ENCODE measurements around the gene GPR162.

GPR162 gene, protein sequence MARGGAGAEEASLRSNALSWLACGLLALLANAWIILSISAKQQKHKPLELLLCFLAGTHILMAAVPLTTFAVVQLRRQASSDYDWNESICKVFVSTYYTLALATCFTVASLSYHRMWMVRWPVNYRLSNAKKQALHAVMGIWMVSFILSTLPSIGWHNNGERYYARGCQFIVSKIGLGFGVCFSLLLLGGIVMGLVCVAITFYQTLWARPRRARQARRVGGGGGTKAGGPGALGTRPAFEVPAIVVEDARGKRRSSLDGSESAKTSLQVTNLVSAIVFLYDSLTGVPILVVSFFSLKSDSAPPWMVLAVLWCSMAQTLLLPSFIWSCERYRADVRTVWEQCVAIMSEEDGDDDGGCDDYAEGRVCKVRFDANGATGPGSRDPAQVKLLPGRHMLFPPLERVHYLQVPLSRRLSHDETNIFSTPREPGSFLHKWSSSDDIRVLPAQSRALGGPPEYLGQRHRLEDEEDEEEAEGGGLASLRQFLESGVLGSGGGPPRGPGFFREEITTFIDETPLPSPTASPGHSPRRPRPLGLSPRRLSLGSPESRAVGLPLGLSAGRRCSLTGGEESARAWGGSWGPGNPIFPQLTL

DNA sequence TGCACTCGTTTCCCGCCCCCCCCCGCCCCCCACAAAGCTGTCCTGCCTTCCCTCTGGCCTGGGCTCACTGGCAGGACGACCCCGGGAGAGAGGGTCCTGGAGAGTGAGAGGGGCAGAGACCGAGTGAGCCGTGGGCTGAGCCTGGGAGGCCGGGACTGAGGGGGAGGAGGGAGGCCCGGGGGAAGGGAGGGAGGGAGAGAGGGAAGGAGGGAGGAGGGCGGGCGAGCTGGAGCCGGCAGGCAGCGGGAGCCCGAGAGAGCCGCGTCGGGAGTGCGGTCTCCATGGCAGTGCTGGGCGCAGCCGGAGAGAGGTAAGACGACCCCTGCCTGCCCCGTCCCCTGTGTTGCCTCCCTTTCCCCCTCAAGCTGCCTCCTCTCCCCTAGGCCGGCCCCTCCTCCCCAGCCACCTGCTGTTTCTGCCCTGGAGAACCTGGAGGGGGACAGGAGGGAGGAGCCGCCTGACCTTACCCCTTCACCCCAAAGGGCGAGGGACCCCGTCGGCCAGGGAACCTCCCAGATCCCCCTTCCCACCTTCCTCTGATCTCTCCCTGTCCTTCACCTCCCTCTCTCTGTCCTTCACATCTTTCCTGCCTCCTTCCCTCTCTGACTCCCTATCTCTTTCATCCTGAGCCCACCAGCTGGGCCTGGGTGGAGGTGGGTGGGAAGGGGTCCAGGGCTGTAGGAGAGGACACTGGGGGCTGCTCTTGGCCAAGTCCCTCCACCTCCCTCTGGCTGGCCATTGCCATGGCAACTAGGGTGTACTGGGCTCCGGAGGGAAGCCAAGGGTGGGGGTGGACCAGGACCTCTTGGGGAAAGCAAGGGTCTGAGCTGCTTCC is at the start of gene GPR162:
Gene GPR162 (plus strand): TSS at position 231 of the 835 bp plus-strand sequence. CDS start 2,078 bp downstream, outside the sequence.
- DNase-seq, result peak; percentile 56

DNA sequence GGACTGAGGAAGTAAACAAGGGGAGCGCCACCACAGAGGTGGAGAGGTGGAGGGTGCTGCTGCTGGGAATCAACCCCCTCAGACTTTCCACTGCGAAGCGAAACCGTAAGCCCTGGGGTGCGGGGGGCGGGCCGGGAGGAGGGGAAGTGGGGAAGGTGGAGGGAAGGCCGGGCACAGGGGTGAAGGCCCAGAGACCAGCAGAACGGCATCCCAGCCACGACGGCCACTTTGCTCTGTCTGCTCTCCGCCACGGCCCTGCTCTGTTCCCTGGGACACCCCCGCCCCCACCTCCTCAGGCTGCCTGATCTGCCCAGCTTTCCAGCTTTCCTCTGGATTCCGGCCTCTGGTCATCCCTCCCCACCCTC is 49.3 kb upstream of the GPR162 start, which contains the start of gene LAG3:
Gene LAG3 (plus strand): TSS at position 190 of the 365 bp plus-strand sequence. CDS start 333 bp downstream, outside the sequence.
- DNase-seq, result no peak

DNA sequence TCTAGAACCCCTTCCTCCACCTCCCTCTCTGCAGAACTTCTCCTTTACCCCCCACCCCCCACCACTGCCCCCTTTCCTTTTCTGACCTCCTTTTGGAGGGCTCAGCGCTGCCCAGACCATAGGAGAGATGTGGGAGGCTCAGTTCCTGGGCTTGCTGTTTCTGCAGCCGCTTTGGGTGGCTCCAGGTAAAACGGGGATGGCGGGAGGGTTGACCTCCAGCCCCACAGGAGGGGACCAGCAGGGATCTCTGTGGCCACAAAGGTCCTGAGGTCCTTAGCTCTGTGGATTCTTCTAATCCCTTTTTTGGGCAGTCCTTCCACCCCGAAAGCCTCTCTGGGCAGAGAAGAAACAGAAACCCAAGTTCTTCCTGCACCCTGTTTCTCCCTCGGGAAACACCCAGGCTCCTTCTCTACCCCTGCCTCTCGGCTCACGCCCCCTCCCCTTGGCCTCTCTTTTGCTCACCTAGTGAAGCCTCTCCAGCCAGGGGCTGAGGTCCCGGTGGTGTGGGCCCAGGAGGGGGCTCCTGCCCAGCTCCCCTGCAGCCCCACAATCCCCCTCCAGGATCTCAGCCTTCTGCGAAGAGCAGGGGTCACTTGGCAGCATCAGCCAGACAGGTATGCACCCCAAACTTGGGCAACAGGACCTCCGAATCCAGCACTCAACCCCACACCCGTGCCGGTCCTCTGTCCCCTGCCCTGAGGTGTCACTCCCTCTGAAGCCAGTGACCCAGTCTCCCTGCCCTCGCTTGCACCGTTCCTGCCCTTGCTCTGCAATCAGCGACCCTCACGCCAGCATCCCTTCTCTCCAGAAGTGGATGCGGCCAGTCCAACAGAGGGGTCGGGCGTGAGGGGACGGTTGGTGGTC is 48.7 kb upstream of the GPR162 start:
- no peak for DNase-seq

DNA sequence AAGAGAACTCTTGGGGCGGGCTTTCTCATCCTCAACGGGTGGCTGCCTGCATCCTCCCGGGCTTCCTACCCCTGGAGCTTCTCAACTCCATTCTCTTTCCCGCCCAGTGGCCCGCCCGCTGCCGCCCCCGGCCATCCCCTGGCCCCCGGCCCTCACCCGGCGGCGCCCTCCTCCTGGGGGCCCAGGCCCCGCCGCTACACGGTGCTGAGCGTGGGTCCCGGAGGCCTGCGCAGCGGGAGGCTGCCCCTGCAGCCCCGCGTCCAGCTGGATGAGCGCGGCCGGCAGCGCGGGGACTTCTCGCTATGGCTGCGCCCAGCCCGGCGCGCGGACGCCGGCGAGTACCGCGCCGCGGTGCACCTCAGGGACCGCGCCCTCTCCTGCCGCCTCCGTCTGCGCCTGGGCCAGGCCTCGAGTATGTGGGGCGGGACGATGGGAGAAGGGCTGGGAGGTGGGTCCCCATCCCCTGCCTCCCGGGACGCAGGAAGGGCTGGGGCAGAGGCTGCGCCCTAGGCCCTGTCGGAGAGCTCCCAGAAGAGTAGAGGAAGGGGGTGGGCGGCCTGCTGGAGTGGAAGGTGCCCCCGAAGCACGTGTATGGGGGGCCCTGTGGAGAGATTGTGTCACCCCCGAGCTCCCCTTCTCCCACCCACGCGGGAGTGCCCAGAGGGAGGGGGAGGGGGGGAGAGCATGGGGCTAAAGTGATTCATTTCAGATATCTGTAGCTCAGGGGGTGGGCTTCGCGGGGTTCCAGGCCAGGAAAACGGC is 47.9 kb upstream of the GPR162 start:
- no peak for DNase-seq

DNA sequence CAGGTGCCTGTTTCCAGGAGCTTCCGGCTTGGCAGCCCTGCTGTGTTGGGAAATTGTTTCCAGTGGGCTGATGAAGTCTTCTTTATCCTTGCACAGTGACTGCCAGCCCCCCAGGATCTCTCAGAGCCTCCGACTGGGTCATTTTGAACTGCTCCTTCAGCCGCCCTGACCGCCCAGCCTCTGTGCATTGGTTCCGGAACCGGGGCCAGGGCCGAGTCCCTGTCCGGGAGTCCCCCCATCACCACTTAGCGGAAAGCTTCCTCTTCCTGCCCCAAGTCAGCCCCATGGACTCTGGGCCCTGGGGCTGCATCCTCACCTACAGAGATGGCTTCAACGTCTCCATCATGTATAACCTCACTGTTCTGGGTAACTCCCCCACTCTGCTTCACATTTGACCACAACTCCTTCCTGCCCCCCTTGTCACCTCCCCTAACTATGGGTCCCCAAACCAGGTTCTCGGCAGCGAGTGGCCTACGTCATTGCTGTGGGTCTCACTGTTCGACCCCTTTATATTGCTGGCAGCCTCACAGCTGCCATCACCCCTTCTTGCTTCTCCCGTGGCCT is 47.0 kb upstream of the GPR162 start:
- DNase-seq, result no peak

DNA sequence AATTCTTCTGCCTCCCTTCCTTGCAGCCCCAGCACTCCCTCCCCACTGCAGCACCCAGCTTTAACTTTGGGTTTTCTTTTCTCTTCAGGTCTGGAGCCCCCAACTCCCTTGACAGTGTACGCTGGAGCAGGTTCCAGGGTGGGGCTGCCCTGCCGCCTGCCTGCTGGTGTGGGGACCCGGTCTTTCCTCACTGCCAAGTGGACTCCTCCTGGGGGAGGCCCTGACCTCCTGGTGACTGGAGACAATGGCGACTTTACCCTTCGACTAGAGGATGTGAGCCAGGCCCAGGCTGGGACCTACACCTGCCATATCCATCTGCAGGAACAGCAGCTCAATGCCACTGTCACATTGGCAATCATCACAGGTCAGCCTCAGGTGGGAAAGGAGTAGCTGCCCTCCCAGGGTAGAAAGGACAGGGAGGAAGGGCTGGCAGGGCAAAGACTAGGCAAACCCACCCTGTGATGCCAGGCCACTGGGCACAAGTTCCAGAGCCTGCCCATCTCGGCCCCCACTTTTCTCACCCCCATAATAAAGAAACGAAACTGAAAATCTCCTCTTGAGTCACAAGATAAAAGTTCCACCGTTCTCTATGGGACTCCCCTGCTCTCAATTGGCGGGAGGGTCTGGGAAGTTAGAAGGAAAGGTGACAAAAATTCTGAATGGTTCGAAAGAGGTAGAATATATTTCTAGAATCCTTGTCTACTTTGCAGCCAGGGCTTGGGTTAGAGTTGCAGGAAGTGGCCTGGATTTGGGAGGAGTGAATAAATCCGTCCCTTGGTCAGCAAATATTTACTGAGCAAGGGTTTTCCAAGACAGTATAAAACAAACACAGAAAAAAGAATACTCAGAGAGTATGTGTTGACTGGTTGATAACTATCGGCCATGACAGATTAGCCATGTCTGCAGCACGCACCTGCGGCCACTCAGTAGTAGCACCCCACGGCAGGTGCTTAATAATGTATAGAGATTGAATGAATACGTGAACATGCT is 46.1 kb upstream of the GPR162 start:
- DNase-seq, result no peak

DNA sequence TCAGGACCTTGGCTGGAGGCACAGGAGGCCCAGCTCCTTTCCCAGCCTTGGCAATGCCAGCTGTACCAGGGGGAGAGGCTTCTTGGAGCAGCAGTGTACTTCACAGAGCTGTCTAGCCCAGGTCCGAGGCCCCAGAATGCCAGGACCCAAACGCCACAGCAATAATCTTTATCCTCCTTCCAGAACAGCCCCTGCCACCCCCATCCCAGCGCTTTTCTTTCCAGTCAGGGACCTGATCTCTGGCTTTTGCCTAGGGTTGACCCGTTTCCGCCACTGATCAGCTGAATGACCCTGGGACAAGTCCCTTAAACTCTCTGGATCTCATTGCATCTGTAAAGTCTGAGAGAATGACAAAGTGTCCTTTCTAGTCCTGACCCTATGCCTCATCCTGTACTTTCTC is 44.2 kb upstream of the GPR162 start:
- no peak for DNase-seq

DNA sequence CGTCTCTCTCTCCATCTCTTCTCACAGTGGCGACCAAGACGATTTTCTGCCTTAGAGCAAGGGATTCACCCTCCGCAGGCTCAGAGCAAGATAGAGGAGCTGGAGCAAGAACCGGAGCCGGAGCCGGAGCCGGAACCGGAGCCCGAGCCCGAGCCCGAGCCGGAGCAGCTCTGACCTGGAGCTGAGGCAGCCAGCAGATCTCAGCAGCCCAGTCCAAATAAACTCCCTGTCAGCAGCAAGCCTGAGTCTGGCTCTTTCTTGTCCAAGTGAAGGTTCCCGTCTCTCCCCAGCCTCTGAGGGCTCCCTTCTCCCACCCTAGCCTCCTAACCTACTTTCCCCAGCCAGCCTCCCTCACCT is 43.4 kb upstream of the GPR162 start:
- peak; percentile 21 for DNase-seq

DNA sequence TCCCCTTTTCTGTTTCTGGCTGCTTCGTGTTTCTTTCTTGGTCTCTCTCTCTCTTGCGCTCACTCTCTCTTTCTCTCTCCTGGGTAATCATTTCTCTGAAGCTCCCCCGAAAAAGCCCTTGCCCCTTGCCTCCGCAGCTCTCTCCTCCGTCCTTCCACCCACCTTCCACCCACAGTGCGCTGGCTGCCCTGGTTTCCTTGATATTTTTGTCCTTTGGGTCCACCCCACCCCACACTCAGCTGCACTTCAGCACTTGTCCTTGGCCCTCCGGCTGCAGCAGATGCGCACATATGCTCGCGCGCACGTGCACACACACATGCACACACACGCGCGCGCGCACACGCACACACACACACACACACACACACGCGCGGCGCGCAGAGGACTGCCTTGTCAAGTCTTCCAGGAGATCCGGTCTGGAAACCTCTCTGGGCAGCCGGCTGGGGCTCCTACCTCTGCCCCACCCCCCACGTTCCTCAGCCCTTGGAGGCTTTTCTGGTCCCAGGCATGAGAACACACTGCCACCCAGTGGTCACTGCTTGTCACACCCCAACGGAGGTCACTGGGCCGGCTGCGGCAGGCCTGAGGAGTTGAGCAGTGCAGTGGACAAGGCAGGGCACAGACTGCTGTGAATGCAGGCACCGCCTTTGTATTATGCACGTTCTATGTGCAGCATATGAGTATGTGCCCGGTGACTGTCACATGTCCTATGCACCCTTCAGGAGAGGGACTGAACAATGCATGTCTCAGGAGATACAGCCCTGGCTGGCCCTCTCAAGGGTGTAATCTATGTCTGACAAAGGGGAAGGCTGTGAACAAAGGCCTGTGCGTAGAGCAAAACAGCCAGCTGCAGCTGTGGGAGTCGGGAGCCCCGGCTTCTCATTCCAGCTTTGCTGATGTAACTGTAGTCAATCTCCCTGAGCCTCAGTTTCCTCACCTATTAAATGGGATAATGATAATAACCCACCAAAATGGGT is 42.8 kb upstream of the GPR162 start:
- DNase-seq, result peak; percentile 90

DNA sequence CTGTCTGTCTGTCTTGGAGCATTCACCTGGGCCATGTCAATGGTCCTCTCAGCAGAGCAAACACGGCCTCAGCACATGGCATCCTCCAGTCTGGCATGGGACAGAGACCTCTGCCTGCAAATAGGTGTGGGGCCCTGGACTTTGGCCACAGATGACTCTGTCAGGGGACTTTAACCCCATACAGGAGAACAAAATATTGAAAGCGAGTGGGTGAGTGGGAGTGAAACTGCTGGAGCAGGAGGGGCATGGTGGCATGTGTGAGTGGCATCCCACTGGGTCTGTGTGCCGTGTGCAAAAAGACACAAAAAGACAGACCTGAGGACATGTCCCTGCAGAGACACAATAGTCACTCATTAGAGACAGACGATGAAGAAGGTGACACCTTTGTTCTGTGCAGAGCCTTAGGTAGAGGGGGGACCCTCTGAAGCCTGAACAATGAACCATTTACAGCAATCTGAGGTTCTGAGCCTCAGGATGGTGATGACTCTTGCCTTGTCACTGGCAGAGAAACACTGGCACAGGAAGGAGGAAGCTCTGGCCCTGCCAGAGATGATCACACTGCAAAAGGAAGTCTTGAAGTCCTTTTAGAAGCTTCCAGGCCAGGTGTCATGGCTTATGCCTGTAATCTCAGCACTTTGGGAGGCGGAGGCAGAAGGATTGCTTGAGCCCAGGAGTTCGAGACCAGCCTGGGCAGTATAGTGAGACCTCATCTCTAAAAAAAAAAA is 41.8 kb upstream of the GPR162 start:
- DNase-seq, result no peak

DNA sequence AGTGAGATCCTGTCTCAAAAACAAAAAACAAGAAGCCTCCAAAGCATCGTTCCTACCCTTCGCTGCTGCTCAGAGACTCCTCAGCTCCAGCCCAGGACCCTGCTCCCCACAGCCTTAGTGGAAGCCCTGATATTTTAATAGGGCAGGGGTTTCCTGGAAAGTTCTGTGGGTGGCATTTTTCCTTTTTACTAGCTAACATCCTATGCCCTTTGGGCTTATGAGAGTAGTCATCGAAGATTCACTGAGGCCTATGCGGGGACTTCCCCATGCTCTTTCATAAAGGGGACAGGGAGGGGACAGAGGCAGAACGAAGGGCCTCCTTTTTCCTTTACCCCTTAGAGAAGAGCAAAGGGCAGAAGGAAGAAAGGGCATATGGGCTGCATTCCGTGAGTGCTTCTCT is 41.0 kb upstream of the GPR162 start:
- no peak for DNase-seq

DNA sequence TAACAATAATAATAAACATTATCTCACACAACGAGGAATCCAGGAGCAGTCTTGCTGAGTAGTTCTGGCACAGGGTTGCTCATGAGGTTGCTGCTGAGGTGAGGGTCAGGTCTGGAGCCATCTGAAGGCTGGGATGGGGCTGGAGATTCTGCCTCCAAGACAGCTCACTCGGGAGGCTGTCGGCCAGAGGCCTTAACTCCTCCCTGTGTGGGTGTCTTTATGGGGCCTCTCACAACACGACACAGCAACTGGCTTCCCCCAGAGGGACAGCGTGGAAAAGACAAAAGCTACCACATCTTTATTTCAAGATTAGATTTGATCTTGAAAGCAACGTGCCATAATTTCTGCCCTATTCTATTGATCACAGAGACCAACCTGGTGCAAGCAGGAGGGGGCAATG is 39.5 kb upstream of the GPR162 start:
- no peak for DNase-seq

DNA sequence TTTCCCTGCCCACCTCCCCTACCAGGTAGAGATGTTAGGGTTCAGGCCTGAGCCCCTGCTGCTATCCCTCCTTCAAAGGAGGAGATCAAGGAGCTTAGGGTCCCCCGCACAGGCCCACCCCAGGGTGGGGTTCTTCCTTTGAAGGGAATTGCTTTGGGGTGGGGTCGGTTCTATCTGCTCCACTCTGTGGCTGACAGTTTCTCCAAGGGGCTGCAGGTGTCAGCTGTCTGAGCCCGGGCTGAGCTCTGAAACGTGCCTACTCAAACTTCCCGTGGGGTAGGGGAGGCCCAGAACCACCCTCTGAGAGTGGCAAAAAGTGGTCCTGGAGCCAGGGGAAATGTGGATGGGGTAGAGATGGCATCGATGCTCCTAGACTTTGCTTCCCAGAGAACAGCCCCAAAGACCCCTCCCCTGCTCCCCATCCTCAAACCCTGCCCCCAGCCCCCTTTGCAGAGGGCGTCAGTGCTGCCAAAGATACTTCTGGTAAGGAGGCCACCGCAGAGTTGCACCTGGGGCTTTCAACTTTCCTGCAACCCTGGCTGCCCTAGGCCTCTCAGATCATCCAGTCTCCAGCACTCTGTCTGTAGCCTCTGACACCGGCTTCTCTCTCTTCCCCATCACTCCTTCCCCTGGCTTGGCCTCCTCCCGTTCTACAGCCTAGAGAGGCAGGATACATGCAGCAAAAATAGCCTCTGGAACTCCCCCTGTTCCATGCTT is 38.6 kb upstream of the GPR162 start:
- DNase-seq, result no peak

DNA sequence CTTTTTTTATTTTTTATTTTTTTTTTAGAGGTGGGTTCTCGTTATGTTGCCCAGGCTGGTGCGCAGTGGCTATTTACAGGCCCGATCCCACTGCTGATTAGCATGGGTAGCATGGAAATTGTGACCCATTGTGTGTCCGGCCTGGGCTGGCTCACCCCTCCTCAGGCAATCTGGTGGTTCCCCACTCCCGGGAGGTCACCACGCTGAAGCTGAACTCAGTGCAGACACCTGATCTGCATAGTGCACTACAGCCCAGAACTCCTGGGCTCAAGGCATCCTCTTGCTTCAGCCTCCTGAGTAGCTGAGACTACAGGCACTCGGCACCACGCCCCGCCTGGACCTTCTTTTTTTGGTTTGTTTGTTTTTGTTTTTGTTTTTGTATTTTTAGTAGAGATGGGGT is 37.8 kb upstream of the GPR162 start:
- DNase-seq, result no peak

DNA sequence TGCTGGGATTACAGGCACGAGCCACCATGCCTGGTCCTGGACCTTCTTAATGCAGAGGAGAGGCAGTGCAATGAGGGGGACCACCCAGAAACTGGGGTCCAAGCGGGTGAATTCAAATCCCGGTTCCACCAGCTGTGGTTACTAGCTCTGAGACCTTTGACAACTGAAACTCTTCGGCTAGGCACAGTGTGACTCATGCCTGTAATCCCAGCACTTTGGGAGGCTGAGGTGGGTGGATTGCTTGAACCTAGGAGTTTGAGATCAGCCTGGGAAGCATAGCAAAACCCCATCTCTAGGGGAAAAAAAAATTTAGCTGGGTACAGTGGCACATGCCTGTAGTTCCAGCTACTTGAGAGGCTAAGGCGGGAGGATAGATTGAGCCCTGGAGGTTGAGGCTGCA is 37.3 kb upstream of the GPR162 start:
- no peak for DNase-seq

DNA sequence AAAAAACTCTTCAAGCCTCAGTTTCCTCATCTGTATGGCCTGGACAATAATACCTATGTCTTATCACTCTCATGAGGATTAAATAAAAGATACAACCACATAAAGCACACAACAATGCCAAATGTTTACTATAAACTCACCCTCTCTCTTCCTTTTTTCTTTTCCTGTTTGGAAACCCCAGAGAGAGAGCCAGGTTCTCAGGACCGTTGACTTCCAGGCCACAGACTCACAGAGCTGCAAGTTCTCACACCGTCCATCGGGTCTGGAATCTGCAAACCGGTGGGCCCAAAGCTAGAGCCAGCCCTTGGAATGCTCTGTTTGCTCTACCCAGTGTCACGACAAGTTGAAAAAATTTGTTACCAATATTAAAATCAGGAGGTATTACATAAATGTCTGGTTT is 36.9 kb upstream of the GPR162 start:
- DNase-seq, result no peak

DNA sequence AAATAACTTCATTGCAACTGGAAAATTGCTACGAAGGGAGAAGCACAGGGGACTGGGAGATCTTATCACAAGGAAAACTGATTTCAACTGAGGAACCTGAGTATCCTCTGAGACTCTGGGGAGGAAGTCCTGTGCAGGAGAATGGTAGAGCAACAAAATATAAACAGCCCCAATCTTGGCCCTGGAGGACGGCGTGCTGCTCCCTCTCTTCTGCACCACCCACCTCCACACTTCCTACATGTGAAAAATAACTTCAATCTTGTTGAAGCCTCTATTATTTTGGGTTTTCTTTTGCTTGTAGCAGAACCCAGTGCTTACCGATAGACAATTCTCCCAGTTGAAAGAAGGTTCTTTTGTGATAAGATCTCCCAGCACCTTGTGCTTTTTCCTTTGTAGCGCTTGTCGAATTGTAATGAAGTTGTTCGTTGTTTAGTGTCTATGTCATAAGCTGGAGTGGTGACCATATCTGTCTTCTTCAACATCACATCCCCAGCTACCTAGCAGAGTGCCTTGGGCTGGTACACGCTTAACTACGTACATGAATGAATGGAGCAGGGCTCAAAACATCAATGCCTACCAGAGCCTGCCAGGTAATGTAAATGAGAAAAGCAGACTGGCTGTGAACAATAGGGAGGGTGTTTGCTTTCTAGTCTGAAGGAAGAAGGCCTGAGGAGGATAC is 35.1 kb upstream of the GPR162 start:
- no peak for DNase-seq

Data from NCI-H2107 (cell line).